Colonic mucosa (tissue), 4 donors: ENCODE results near the gene SLC2A13. TPM values are rescaled to one million over a fixed set of nuclear protein-coding genes. Genes with fewer than 3 reads are reported as not detected.
"Not testable (repeated sequence)": the region's sequence is repeated elsewhere in the genome, so short reads cannot be mapped to it uniquely, and the experiment has no call there.

ENCODE experiments used
- DNase-seq: peaks from one replicate; pipeline ENCODE4 v3.0.0-alpha.2; 2020
- H3K27ac ChIP-seq: fragments of 200-600 bp; one replicate; pipeline ENCODE4 v1.8.0; 2021
- H3K27me3 ChIP-seq: fragments of 200-600 bp; one replicate; pipeline ENCODE4 v1.8.0; 2021
- H3K36me3 ChIP-seq: fragments of 200-600 bp; one replicate; pipeline ENCODE4 v1.8.0; 2021
- H3K4me1 ChIP-seq: fragments of 200-600 bp; one replicate; pipeline ENCODE4 v1.8.0; 2021; ENCODE audit warnings: mild to moderate bottlenecking
- H3K4me3 ChIP-seq: fragments of 200-600 bp; one replicate; pipeline ENCODE4 v1.8.0; 2021
- H3K9ac ChIP-seq, 2 donors: one replicate each; pipeline ENCODE4 v1.7.0; 2013; ENCODE audit warnings: control low read depth in 2 of 2, low read depth in 2 of 2, low read length in 2 of 2
- H3K9me3 ChIP-seq: fragments of 200-600 bp; one replicate; pipeline ENCODE4 v1.8.0; 2021
- CTCF ChIP-seq: fragments of 200-600 bp; IDR thresholded peaks from one replicate; pipeline ENCODE4 v1.8.0; 2022; ENCODE audit warnings: antibody characterized with exemption, mild to moderate bottlenecking
- intact Hi-C: fragments of 100-400 bp; cut with DNase I; formaldehyde crosslinking; loops from one replicate; pipeline ENCODE4 v1.14.1; 2022
- total RNA-seq, 2 donors: library from RNA; stranded (reverse); fragmentation: NEBNext Ultra II Directional in 1 of 2; extraction: Animal tissue kit (Norgen Biotek cat#: 25700) in 1 of 2; gene quantifications; one replicate each; pipeline ENCODE4 v1.2.1, GENCODE V29; 2021
- donor health status: healthy.
- donor health status: DM: no; HTN: no; CAD: no.
- donor health status: DM: no; HTN: no; CAD: no.

Gene SLC2A13
- total RNA-seq, 2 donors from 2014 or later, result 19.2 to 39.0 TPM

- Histone ChIP-seq H3K4me3 (no peak overlapping the region), H3K36me3 (no peaks in the 10 kb centered on the region), H3K9me3 (no peaks in the 10 kb centered on the region), H3K9ac (no peak overlapping the region), H3K4me1 (no peaks in the 10 kb centered on the region), H3K27ac (peak overlapping the region; percentile 65), H3K27me3 (no peaks in the 10 kb centered on the region)
- no peak for DNase-seq
- intact Hi-C loops, result no loop called here
- TF ChIP-seq CTCF, result no peak
Measured at GRCh38 chr12:40031965-40032364, 73.9 kb downstream of the SLC2A13 start.

GRCh38 chr12:40030970-40031369 lies 74.9 kb downstream of the SLC2A13 start:
- DNase-seq, H3K4me3 ChIP-seq, H3K9ac ChIP-seq, H3K36me3 ChIP-seq, intact Hi-C loops, H3K27ac ChIP-seq, H3K9me3 ChIP-seq, H3K27me3 ChIP-seq, H3K4me1 ChIP-seq: not testable (repeated sequence)

GRCh38 chr12:40028296-40028695 lies 77.6 kb downstream of the SLC2A13 start:
- no peaks in the 10 kb centered on the region for H3K9me3 ChIP-seq
- H3K27me3 ChIP-seq, result no peaks in the 10 kb centered on the region
- DNase-seq, result no peak

GRCh38 chr12:40022850-40023249 lies 83.0 kb downstream of the SLC2A13 start:
- H3K4me1 ChIP-seq, result no peaks in the 10 kb centered on the region
- H3K9ac ChIP-seq, result no peak overlapping the region
- no peak for DNase-seq
- no peaks in the 10 kb centered on the region for H3K27me3 ChIP-seq
- no peaks in the 10 kb centered on the region for H3K36me3 ChIP-seq
- H3K27ac ChIP-seq, result no peak overlapping the region
- H3K9me3 ChIP-seq, result no peaks in the 10 kb centered on the region
- intact Hi-C loops, result no loop called here
- no peak for TF ChIP-seq CTCF
- H3K4me3 ChIP-seq, result no peak overlapping the region

More at GRCh38 chr12:40028296-40028695, 77.6 kb downstream of the SLC2A13 start:
- Histone ChIP-seq H3K9ac (no peak overlapping the region), H3K27ac (no peak overlapping the region), H3K4me1 (no peaks in the 10 kb centered on the region), H3K4me3 (no peak overlapping the region), H3K36me3 (no peaks in the 10 kb centered on the region)
- no peak for TF ChIP-seq CTCF
- intact Hi-C loops, result no loop called here

DNA sequence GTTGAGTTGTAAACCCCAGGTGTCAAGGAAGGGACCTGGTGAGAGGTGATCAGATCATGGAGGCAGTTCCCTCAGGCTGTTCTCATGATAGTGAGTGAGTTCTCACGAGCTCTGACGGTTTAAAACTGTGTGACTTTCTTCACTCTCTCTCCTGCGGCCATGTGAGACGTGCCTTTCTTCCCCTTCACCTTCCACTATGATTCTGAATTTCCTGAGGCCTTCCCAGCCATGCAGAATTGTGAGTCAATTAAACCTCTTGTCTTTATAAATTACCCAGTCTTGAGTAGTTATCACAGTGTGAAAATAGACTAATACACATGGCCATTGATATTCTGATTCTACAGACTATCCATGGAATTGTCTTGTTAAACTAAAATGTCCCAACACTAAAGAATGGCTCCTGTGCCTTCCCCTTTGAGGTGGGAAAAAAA lies 85.6 kb downstream of the SLC2A13 start:
- Histone ChIP-seq H3K9me3 (no peaks in the 10 kb centered on the region), H3K9ac (no peak overlapping the region), H3K4me1 (peaks cover 5% of the 10 kb centered on the region), H3K36me3 (no peaks in the 10 kb centered on the region), H3K27me3 (no peaks in the 10 kb centered on the region), H3K4me3 (no peak overlapping the region), H3K27ac (no peak overlapping the region)
- no peak for DNase-seq
- intact Hi-C loops, result no loop called here
- no peak for TF ChIP-seq CTCF

DNA sequence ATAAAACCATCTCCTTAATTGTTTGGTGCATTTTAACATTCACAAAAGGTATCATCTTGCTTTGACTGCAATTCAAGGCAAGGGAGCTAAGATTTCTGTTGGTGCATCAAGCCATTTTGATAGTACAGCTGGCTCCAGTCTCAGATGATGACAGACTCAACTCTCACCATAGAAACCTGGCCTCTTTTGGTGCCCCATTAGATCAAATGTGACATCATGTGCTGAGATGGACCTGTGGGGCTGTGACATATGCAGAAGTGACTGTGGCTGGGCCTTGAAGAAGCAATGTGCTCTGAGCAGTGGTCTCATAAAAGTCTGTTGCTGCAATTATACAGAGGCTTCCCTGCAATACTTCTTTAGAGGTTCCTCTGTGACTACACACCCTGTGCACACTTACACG lies 88.4 kb downstream of the SLC2A13 start:
- H3K9ac ChIP-seq, result peak overlapping the region in 1 of 2 donors; percentile 27
- no peaks in the 10 kb centered on the region for H3K9me3 ChIP-seq
- no peaks in the 10 kb centered on the region for H3K27me3 ChIP-seq
- no peak for DNase-seq
- H3K36me3 ChIP-seq, result no peaks in the 10 kb centered on the region
- intact Hi-C loops, result no loop called here
- no peak overlapping the region for H3K4me3 ChIP-seq
- peaks cover 14% of the 10 kb centered on the region for H3K4me1 ChIP-seq
- H3K27ac ChIP-seq, result peak overlapping the region; percentile 67
- no peak for TF ChIP-seq CTCF
